Gastroesophageal sphincter (tissue), 3 donors: ENCODE data around the gene CD3E.

Experiments
- CTCF ChIP-seq, 4 experiments: fragments of 200-600 bp in 2 of 4; fragments of 450-650 bp in 2 of 4; sonication (generic) in 1 of 4; IDR thresholded peaks; one replicate each; pipeline ENCODE4 v1.5.1; 2017 to 2019; ENCODE audit warnings: antibody characterized with exemption in 4 of 4, mild to moderate bottlenecking in 2 of 4, moderate library complexity in 2 of 4
- EP300 ChIP-seq: sonication (generic); formaldehyde crosslinking; IDR thresholded peaks from one replicate; pipeline ENCODE4 v1.6.1; 2017; ENCODE audit warnings: antibody characterized with exemption, mild to moderate bottlenecking
- POLR2AphosphoS5 ChIP-seq: sonication (generic); formaldehyde crosslinking; IDR thresholded peaks from one replicate; pipeline ENCODE4 v1.6.1; 2017; ENCODE audit warnings: antibody characterized with exemption

GRCh38 chr11:118283037-118283636 is 21.4 kb upstream of the CD3E start:
- no peak for TF ChIP-seq CTCF (IDR thresholded peaks at IDR 0.05)
- no peak for TF ChIP-seq EP300
- no peak for TF ChIP-seq POLR2AphosphoS5
